Activated CD8-positive, alpha-beta memory T cell treated with anti-CD3 and anti-CD28 coated beads for 48 hours (primary cell): ENCODE results near the gene PPP1R7.

Experiments used
- DNase-seq, 3 experiments: peaks; one replicate each; pipeline ENCODE4 v3.0.0-alpha.2; 2020; ENCODE audit warnings: low read depth in 2 of 3, low spot score in 2 of 3

Gene PPP1R7

DNA sequence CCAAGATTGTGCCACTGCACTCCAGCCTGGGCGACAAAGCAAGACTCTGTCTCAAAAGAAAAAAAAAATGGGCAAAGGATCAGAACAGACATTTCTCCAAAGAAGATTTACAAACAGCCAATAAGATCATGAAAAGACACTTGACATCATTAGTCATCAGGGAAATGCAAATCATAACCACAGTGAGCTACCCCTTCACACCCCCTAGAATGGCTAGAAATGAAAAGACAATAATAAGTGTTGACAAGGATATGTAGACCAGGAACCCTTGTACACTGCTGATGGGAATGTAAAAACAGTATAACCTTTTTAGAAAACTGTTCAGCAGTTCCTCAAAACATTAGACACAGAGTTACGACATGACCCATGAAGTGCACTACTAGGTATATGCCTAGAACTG, 29.8 kb upstream of the PPP1R7 start:
- no peak for DNase-seq

- no peak for DNase-seq
These were observed 29.3 kb upstream of the PPP1R7 start for GRCh38 chr2:241121008-241121407.

DNA sequence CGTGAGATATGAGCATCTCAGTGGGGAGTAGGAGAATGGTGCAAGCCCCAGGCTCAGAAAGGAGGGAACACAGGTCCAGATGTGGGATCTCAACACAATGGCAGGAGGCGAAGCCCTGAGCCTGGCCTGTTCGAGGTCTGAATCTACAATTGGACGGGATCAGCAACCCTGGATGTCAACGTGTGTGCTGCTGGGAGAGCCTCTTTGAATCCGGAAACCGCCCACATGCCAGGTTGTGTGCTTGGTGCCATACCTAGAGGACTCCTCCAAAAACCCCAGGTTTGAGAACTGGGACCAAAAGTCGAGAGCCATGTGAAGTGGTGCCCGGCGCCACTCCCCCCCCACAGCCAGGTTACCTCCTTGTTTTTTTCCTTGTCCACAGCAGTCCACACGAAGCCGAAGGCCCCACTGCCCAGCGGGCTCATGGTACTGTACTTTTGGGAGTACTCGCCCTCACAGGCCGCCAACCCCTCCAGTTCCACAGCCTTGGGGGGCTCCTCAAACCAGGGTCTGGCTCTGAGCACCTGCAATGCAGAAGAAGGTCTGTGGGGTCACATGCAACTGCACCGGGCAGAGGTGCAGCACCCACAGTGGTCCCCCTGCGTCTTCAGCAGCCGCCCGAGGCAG, 27.8 kb upstream of the PPP1R7 start:
- no peak for DNase-seq

DNA sequence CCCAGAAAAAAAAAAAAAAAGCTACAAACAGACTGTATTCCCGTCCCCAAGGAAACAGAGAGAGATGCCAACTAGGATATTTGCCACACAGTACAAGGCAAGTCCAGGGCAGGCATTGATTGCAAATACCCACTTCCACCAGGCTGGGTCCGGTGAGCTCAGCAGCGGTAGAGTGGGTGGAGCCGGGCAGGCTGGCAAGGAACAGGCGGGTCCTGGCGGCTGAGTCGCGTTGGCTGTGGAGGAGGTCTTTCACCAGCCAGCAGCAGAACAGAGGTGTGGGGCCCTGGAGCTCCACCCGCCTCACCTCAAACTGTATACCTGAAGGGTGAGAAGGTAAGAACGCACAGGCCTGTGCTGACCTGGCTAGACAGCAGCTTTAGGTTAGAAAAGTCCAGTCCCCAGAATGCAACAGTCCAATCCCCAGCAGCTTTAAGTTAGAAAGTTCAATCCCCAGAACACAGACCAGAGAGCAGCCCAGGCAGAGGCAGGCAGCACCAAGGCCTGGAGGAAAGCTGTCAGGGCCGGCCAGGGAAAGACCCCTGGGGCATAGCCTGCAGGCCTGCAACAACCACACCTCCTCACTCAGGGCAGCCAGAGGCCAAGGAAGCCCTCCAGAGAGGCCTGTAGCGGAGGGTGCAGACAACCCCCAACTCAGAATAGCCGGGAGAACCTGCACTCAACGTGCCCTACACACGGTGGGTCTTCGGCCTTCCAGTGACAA, 26.3 kb upstream of the PPP1R7 start:
- DNase-seq: no peak

DNA sequence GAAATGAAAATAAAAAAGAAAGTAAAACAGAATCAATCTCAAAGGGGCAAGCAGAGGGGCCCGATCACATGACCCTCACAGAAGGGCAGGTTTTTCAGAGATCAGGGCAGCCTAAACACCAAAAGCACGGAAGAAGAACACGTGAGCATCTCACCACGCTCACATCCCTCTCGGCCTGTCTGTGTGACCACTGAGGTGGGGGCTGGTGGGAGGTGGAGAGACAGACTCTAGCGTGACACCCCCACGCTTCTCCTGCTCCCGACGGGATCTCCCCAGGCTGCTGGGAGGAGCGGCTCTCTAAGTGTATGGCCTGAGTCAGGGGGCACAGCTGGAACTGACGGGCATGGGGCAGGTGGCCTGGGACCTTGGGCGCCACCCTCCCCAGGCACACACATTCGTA, 24.6 kb upstream of the PPP1R7 start:
- no peak for DNase-seq

GRCh38 chr2:241126201-241126611, 24.1 kb upstream of the PPP1R7 start:
- no peak for DNase-seq

- no peak for DNase-seq
These were observed 23.5 kb upstream of the PPP1R7 start for GRCh38 chr2:241126771-241127202.

DNA sequence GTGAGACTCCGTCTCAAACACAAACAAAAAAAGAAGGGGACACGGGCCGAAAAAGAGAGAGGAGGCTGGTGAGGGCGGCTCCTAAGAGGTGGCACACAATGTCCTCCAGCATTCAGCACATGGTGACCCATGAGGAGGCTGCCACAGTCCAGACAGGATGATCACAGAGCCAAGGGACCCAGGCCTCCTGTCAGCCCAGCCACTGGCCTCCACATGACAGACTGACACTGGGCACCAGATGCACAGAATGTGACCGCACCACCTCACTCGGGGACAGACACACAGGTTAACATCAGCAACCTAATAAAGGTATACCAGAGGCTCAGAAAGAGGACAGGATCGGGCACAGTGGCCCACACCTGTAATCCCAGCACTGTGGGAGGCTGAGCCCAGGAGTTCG, 22.0 kb upstream of the PPP1R7 start:
- no peak for DNase-seq

- DNase-seq: no peak
These were observed 21.0 kb upstream of the PPP1R7 start for GRCh38 chr2:241129086-241129871.

DNA sequence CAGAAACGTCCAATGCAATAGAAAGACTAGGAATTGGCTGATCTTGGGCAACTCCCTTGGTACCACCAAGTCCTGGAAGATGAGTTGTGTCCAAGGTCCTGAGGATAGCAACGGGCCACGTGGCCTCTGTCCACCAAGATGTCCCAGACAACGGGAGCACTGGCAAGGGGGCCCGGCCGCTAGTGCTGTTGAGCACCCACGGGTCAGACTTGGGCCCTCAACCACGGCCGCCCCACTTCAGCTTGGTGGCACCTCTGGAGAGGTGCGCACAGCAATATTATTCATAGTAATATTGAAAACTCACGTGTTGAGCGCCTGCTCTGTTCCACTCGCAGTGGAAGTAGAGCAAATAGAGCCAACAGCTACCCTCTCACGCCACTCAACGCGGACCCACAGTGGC, 20.0 kb upstream of the PPP1R7 start:
- no peak for DNase-seq

DNA sequence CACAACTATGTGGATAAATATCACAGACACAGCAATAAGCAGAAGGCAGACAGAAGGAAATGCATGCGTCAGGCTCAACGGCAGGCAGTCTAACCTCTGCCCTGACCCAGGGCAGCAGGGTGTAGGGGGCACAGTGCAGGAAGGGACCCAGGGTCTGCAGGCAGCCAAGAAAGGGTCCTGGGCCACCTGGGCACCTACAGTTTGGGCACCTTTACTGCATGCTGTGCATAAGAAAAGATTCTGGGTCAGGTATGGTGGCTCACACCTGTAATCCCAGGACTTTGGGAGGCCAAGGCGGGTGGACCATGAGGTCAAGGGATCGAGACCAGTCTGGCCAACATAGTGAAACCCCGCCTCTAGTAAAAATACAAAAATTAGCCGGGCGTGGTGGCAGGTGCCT, 18.7 kb upstream of the PPP1R7 start:
- no peak for DNase-seq

- DNase-seq: no peak
These were observed 17.5 kb upstream of the PPP1R7 start for GRCh38 chr2:241132538-241133435.

DNA sequence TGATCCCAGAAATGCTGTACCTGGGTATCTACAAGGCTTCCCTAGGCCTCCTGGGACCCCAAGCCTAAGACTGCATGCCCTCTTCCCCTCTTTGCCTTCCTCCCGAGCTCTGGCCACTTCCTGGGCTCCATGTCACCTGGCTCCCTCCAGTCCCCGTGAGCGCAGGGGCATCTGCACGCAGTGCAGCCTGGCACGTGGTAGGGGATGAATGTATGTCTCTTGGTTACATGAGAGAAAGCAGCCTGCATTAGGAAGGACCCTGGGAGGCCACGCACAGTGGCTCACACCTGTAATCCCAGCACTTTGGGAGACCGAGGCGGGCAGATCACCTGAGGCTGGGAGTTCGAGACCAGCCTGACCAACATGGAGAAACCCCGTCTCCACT, 16.8 kb upstream of the PPP1R7 start:
- DNase-seq: no peak

DNA sequence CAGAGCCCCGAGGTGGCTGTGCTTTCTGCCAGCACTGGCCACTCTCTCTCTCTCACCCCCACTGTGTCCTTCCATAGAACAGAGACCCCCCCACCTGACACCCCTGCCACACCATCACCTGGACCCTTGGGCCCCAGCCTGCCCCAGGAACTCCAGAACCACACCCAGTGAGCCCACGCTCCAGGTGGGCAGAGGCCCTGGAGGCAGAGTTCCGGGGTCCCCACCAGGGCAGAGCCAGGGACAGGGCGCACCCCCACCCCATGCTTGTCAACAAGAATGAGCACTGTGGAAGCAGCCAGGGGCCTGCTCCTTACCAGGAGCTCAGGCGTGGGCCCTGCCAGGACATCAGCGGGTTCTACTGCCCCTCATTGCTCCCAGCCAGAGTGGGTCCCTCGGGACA, 15.6 kb upstream of the PPP1R7 start:
- no peak for DNase-seq

GRCh38 chr2:241135737-241136136, 14.5 kb upstream of the PPP1R7 start:
- no peak for DNase-seq

DNA sequence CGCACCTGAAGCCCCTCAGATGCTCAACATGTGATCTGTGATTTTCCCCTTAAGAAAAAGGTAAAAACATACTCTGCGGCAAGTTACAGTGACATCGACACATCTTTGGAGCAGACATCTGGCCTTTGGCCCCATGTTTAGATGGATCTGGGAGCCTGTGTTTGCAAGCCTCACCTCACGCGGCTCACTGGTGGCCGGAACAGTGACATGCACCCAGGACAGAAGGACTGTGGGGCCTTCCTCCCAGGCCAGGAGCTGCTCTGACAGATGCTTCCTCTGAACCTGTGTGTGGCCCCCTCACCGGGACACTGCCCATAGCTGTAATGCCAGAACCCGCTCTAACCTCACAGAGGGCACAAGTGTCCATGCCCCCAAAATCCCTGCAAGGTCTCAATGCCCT, 14.1 kb upstream of the PPP1R7 start:
- DNase-seq: no peak

DNA sequence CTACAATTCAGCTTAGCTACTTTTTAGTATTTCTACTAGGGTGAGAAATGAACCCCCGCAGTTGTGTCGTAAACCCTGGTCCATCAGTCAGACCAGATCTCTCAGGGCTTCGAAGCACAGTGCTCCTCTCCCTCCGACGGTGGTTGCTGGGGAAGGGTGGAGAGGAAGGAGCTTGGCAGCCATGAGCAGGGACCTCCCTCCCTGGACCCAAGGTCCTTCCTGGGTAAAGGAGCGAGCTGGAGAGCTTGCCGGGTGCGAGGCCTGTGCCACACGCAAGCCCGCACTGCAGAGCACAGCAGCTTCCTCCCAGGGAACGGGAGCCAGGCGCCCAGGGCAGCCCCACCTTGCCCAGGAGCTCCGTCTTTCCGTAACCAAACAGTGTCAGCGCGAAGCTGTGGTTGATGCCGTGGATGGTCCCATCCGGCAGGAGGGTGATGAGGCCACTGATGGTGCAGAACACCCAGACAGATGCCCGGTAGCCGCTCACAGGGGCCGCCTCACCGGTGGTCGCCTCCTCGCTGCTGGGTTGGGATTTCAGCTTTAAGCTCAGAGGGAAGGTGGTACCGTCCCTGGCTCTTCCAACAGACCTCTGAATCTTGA, 13.5 kb upstream of the PPP1R7 start:
- no peak for DNase-seq

DNA sequence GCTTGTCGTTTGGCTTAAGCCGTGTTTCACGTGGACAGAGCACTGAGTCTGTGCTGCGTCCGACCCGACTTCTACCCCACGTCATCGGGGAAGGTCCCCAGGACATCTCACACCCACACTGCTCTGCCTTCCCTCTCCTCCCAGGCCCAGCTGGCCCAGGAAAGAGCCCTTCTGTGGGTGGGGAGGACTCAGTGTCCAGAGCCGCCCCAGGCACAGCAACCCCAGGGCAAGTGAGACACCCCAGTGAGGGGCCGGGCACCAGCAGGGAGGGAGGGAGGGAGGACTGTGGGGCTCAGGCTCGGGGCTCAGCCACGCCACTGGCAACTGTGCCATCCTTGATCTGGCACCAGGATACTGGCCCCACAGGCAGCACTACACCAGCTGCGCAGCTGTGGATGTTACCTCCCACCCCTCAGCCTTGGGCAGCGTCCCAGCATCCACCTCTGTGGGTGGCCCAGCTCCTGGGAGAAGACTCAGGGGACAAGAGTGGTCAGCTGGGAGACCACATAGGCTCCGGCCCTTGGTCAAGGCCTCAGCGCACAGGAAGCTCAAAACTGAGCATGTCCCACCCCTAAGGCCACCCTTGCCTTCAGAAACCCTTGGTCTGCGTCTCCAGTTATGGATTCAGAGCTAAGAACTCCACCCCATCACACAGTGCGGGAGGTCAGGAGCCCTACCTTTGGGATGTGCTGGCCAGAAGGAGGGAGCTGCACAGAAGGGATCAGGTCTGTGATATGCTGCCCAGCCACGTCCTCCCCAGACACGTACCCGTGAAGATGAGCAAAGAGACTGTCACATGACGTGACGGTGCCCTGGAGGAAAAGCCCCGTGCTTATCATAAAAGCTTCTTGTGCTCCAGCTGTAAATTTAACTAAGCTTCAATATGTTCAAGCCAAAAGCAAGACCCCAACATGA, 12.7 kb upstream of the PPP1R7 start:
- DNase-seq: no peak

DNA sequence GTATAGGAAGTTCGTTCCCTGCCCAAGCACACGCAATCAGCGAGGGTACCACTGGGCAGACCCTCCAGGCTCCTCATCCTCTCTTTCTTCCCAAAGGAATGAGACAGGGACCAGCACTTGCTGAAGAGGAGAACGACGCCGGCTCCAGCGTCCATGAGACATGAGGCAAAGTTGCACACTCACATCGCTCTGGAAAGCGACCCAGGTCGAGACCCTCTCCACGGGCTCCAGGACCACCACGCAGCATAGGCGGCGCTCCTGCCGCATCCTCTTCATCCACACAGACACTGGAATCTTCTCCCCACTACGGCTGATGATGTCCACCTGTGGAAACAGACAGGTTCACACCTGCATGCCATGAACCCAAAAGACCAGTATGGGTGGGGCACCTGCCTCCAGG, 11.8 kb upstream of the PPP1R7 start:
- no peak for DNase-seq
